HUES6 (cell line): ENCODE results near the gene PSME4.
"Not testable (repeated sequence)": the region's sequence is repeated elsewhere in the genome, so short reads cannot be mapped to it uniquely, and the experiment has no call there.

Experiments used
- H3K27ac ChIP-seq: 2 replicates; pipeline ENCODE4 v1.7.0; 2013; ENCODE audit warnings: low read depth, mild to moderate bottlenecking, low read length, inconsistent platforms
- H3K27me3 ChIP-seq: 2 replicates; pipeline ENCODE4 v1.6.1; 2013; ENCODE audit warnings: low read length; ENCODE audit not compliant: control insufficient read depth, insufficient read depth
- H3K36me3 ChIP-seq: 2 replicates; pipeline ENCODE4 v1.6.1; 2013; ENCODE audit warnings: low read length; ENCODE audit not compliant: control insufficient read depth, insufficient read depth
- H3K4me1 ChIP-seq: 2 replicates; pipeline ENCODE4 v1.6.1; 2013; ENCODE audit warnings: low read length; ENCODE audit not compliant: control insufficient read depth, insufficient read depth
- H3K4me3 ChIP-seq: 2 replicates; pipeline ENCODE4 v1.5.1; 2013; ENCODE audit warnings: low read depth, low read length
- H3K9ac ChIP-seq: one replicate; pipeline ENCODE4 v1.6.1; 2013; ENCODE audit warnings: mild to moderate bottlenecking, low read length
- H3K9me3 ChIP-seq: 2 replicates; pipeline ENCODE4 v1.6.1; 2013; ENCODE audit warnings: low read depth, low read length; ENCODE audit not compliant: control insufficient read depth, insufficient read depth

PSME4 gene

DNA sequence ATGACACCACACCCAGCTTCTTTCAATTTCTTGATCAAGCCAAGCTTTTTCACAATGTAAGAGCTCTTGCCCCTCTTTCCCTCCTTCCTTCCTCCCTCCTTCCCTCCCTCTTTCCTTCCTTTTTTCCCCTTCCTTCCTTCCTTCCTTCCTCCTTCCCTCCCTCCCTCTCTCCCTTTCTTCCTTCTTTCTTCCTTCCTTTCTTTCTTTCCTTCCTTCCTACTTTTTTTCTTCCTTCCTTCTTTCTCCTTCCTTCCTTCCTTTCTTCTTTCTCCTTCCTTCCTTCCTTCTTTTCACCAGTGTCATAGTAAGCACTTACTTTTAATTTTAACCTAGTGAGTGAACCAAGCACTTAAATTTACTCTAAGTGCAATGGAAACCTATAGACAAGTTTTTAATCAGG lies 21.2 kb upstream of the PSME4 start:
- Histone ChIP-seq H3K27ac (no peak overlapping the region), H3K27me3 (no peaks in the 10 kb centered on the region), H3K9me3 (no peaks in the 10 kb centered on the region), H3K36me3 (no peaks in the 10 kb centered on the region), H3K9ac (no peak overlapping the region), H3K4me3 (no peak overlapping the region), H3K4me1 (no peaks in the 10 kb centered on the region)

GRCh38 chr2:53989210-53989862 lies 18.5 kb upstream of the PSME4 start:
- Histone ChIP-seq H3K9ac (no peak overlapping the region), H3K27me3 (no peaks in the 10 kb centered on the region), H3K27ac (no peak overlapping the region), H3K36me3 (no peaks in the 10 kb centered on the region), H3K4me3 (no peak overlapping the region), H3K9me3 (no peaks in the 10 kb centered on the region), H3K4me1 (peaks cover 4% of the 10 kb centered on the region; the same call in 1 of the 2 replicates)

GRCh38 chr2:53987336-53987921 lies 16.6 kb upstream of the PSME4 start:
- Histone ChIP-seq H3K9ac (no peak overlapping the region), H3K4me3 (no peak overlapping the region), H3K9me3 (no peaks in the 10 kb centered on the region), H3K27ac (no peak overlapping the region), H3K4me1 (peaks cover 4% of the 10 kb centered on the region; the same call in 1 of the 2 replicates), H3K27me3 (no peaks in the 10 kb centered on the region), H3K36me3 (no peaks in the 10 kb centered on the region)

DNA sequence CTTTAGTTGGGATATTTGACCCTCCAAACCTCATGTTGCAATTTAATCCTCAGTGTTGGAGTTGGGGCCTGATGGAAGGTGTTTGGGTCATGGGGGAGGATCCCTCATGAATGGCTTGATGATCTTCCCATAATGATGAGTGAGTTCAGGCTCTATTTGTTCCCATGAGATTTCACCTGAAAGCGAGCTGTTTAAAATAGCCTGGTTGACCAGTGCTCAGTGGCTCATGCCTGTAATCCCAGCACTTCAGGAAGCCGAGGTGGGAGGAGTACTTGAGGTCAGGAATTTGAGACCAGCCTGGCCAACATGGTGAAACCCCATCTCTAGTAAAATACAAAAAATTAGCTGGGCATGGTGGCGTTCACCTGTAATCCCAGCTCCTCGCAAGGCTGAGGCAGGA lies 14.9 kb upstream of the PSME4 start:
- Histone ChIP-seq H3K9me3 (no peaks in the 10 kb centered on the region), H3K27me3 (no peaks in the 10 kb centered on the region), H3K9ac (no peak overlapping the region), H3K4me3 (no peak overlapping the region), H3K4me1 (peaks cover 4% of the 10 kb centered on the region; the same call in 1 of the 2 replicates), H3K27ac (no peak overlapping the region), H3K36me3 (no peaks in the 10 kb centered on the region)

DNA sequence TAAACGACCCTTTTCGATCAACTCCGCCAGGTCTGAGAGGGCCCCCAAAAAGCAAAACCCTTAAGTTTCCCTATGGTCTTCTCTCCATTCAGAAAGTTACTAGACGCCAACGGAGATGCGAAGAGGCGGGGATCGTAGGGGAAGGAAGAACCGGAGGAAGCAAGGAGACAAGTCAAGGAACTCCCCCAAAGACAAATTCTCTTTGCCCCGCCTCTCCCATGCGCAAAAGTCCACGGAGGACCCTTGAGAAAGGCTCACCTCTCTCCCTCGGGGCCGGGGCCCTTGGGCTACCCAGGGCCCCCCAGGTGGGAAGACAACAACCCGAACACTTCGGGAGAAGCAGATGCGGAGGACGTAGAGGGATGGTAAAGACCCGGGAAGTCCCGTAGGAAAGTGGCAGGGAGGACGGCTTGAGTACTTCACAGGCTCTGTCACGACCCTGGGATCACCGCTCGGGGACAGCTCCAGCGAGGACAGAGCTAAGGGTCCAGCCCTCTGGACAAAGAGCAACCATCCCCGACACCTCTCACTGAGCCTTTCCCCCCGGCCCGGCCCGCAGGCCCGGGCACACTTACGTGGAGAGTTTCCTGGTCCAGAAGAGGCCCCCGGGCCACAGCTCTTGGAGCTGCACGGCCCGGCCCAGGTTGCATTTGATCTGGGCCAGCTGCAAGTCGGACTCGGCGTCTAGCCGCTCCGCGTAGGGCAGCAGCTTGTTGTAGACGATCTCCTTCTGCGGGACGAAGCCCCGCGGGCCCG lies 647 bp downstream of the PSME4 start:
- Histone ChIP-seq H3K9ac (peak overlapping the region; percentile 88), H3K27ac (peak overlapping the region; percentile 59; the same call in 1 of the 2 replicates), H3K9me3 (no peaks in the 10 kb centered on the region), H3K27me3 (no peaks in the 10 kb centered on the region), H3K36me3 (peaks cover 9% of the 10 kb centered on the region), H3K4me3 (peak overlapping the region; percentile 89), H3K4me1 (peaks cover 13% of the 10 kb centered on the region)

- peak overlapping the region; percentile 89 for H3K4me3 ChIP-seq
- no peaks in the 10 kb centered on the region for H3K9me3 ChIP-seq
- no peaks in the 10 kb centered on the region for H3K27me3 ChIP-seq
- peaks cover 5% of the 10 kb centered on the region; the same call in 1 of the 2 replicates for H3K36me3 ChIP-seq
- peaks cover 20% of the 10 kb centered on the region for H3K4me1 ChIP-seq
- H3K9ac ChIP-seq = peak overlapping the region; percentile 88
- no peak overlapping the region for H3K27ac ChIP-seq
Measured at GRCh38 chr2:53969285-53969967, 1.4 kb downstream of the PSME4 start.

DNA sequence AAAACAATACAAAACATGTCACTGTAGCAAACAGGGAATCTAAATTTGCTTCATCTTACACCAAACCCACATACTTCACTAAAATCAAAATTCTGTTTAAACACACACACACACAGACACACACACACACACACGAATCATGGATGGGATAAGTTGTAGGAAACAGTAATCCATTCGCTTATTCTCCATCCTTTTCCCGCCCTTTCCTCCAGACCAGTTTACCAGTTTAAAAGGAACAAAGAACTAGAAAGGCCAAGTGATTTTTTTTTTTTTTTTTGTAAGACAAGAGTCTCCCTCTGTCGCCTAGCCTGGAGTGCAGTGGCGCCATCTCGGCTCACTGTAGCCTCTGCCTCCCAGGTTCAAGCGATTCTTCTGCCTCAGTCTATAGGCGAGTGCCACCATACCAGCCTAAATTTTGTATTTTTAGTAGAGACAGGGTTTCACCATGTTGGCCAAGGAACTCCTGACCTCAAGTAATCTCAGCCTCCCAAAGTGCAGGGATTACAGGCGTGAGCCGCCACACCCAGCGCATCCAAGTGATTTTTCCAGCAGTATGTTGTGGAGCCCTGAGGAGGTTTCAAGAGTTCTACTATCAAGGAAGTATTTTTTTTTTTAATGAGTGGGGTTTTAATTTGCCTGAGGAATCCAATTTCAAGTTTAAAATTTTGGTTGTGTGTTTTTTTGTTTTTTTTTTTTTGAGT lies 5.7 kb downstream of the PSME4 start:
- Histone ChIP-seq H3K9ac (peak overlapping the region; percentile 49), H3K4me1 (peaks cover 47% of the 10 kb centered on the region), H3K4me3 (no peak overlapping the region), H3K27me3 (no peaks in the 10 kb centered on the region), H3K27ac (no peak overlapping the region), H3K9me3 (no peaks in the 10 kb centered on the region), H3K36me3 (no peaks in the 10 kb centered on the region)

- no peak overlapping the region for H3K9ac ChIP-seq
- no peak overlapping the region for H3K4me3 ChIP-seq
- H3K4me1 ChIP-seq = peaks cover 47% of the 10 kb centered on the region
- no peaks in the 10 kb centered on the region for H3K36me3 ChIP-seq
- H3K9me3 ChIP-seq = no peaks in the 10 kb centered on the region
- no peak overlapping the region for H3K27ac ChIP-seq
- H3K27me3 ChIP-seq = no peaks in the 10 kb centered on the region
Measured at GRCh38 chr2:53964257-53964952, 6.4 kb downstream of the PSME4 start.

DNA sequence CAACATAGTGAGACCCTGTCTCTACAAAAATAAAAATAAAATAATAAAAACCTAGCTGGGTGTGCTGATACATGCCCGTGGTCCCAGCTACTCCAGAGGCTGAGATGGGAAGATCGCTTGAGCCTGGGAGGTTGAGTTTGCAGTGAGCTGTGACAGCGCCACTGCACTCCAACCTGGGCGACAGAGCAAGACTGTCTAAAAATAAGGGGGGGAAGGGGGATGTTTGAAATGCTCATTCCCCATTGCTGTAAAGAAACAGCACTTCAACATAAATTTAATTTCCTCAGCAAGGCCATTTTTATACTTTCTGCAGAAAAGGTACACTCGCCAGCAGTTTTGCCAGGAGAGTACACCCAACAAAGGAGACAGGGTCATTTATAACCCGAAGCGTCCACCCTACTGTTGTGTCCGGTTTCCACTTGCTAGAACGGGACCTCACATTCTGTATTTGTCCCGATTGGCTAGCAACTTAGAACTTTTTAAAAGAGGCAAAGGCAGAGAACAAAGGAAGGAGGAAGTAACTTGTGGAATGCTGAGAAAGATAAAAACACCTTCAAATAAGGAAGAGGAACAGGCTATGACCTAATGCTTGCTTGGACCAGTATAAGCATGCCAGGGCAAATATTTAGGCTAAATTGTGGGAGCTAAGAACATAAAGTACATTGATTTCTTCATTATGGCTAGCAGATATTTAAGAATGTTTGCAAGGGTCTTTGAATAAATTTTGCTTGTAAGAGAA lies 9.1 kb downstream of the PSME4 start:
- H3K9ac ChIP-seq = peak overlapping the region; percentile 56
- peak overlapping the region; percentile 90 for H3K27ac ChIP-seq
- H3K9me3 ChIP-seq, H3K27me3 ChIP-seq, H3K36me3 ChIP-seq: not testable (repeated sequence)
- 0 out of 2 replicates have a peak overlapping the region, but pooled peaks have one; percentile 21 for H3K4me3 ChIP-seq
- H3K4me1 ChIP-seq = peaks cover 49% of the 10 kb centered on the region
